K562 (cell line): ENCODE data around the gene NUBPL. TPM values are rescaled to one million over a fixed set of nuclear protein-coding genes. Genes with fewer than 3 reads are reported as not detected.

Experiments
- ATAC-seq: fragments of 200-7000 bp; cut with Tn5 transposase; 3 replicates; pipeline ENCODE4 v1.9.1; 2020; ENCODE audit warnings: moderate library complexity
- BruUV-seq: library from RNA; stranded (reverse); fragments of 400-500 nt; replicated peaks from 2 replicates; lab custom pipeline; 2021; lab: Mats Ljungman, UMichigan
- CTCF ChIA-PET: fragments of 300-600 bp; formaldehyde crosslinking; extraction: SDS; loops from one replicate; lab custom pipeline; 2021; ENCODE audit warnings: low intra/inter-chr PET ratio; lab: Yijun Ruan, JAX
- POLR2A ChIA-PET: fragments of 300-600, 350-650 bp; sonication (Branson Sonifier 250); formaldehyde crosslinking; extraction: SDS; loops from one replicate; lab custom pipeline; 2021; ENCODE audit warnings: antibody characterized with exemption, inconsistent platforms; lab: Yijun Ruan, JAX
- DNase-seq, 4 experiments: peaks; one replicate each; pipeline versions ENCODE4 v3.0.0 to v3.0.0-alpha.2; 2011 to 2018; ENCODE audit warnings: low spot score in 3 of 4, mixed read lengths in 3 of 4; ENCODE audit errors: extremely low read depth in 1 of 4
- FAIRE-seq: peaks from 2 replicates; lab custom pipeline; 2011; peaks lifted over from hg19 to GRCh38; lab: Jason Lieb, UNC
- H2AFZ ChIP-seq: 2 replicates; pipeline ENCODE4 v1.6.0; 2011; ENCODE audit warnings: low read depth, low read length, control low read depth, inconsistent platforms
- H3K27ac ChIP-seq: fragments of 200-600 bp; 3 replicates; pipeline ENCODE4 v1.8.0; 2011; ENCODE audit warnings: low read depth, mild to moderate bottlenecking, control low read depth, inconsistent platforms, low read length, moderate library complexity, mixed read lengths; ENCODE audit errors: extremely low read depth
- H3K27me3 ChIP-seq, 2 experiments: fragments of 300-600 bp in 1 of 2; 2 replicates in 1 of 2; 3 replicates in 1 of 2; pipeline versions ENCODE4 v1.6.0 to v1.8.0; 2011; ENCODE audit warnings: inconsistent platforms in 2 of 2, low read length in 2 of 2, mild to moderate bottlenecking in 1 of 2, mixed read lengths in 1 of 2, moderate library complexity in 1 of 2; ENCODE audit not compliant: control insufficient read depth in 2 of 2, insufficient read depth in 2 of 2
- H3K36me3 ChIP-seq: fragments of 300-600 bp; 3 replicates; pipeline ENCODE4 v1.8.0; 2011; ENCODE audit warnings: mild to moderate bottlenecking, low read length, inconsistent platforms; ENCODE audit not compliant: control insufficient read depth, insufficient read depth
- H3K4me1 ChIP-seq, 2 experiments: fragments of 200-600 bp in 1 of 2; replicated peaks in 1 of 2; 2 replicates in 1 of 2; 3 replicates in 1 of 2; pipeline versions ENCODE4 v1.5.1 to v1.8.0; 2011; ENCODE audit warnings: inconsistent platforms in 2 of 2, low read length in 2 of 2, mild to moderate bottlenecking in 1 of 2, mixed read lengths in 1 of 2, moderate library complexity in 1 of 2; ENCODE audit not compliant: control insufficient read depth in 2 of 2, insufficient read depth in 2 of 2
- H3K4me2 ChIP-seq: 2 replicates; pipeline ENCODE4 v1.6.1; 2011; ENCODE audit warnings: low read length, control low read depth, inconsistent platforms, mixed read lengths; ENCODE audit not compliant: insufficient read depth
- H3K4me3 ChIP-seq: fragments of 200-600 bp; sonication (generic), shearing (Covaris generic); 2 replicates; pipeline ENCODE4 v1.5.1; 2016; ENCODE audit warnings: control low read depth, inconsistent platforms
- H3K79me2 ChIP-seq: fragments of 200-600 bp; 3 replicates; pipeline ENCODE4 v1.8.0; 2011; ENCODE audit warnings: low read length, inconsistent platforms; ENCODE audit not compliant: control insufficient read depth, insufficient read depth
- H3K9ac ChIP-seq, 2 experiments: 2 replicates each; pipeline versions ENCODE4 v1.6.0 to v1.6.1; 2011; ENCODE audit warnings: low read depth in 2 of 2, low read length in 2 of 2, control low read depth in 1 of 2, inconsistent platforms in 1 of 2, mild to moderate bottlenecking in 1 of 2, mixed read lengths in 1 of 2; ENCODE audit not compliant: insufficient read depth in 1 of 2
- H3K9me1 ChIP-seq: one replicate; pipeline ENCODE4 v1.6.0; 2011; ENCODE audit warnings: inconsistent platforms, mild to moderate bottlenecking, low read length, moderate library complexity; ENCODE audit not compliant: control insufficient read depth, insufficient read depth
- H3K9me3 ChIP-seq: replicated peaks from 2 replicates; pipeline ENCODE4 v1.5.1; 2011; ENCODE audit warnings: low read depth, low read length, inconsistent platforms; ENCODE audit not compliant: control insufficient read depth, insufficient read depth
- H4K20me1 ChIP-seq: replicated peaks from 2 replicates; pipeline ENCODE4 v1.6.1; 2011; ENCODE audit warnings: low read length, inconsistent platforms, mixed read lengths; ENCODE audit not compliant: control insufficient read depth, insufficient read depth
- DIDO1 ChIP-seq: fragments of 450-650 bp; IDR thresholded peaks from 2 replicates; pipeline ENCODE4 v1.6.1; 2016; ENCODE audit warnings: low read depth, missing biosample characterization, missing genetic modification characterization
- NFYB ChIP-seq: IDR thresholded peaks from 2 replicates; pipeline ENCODE4 v1.6.1; 2011; ENCODE audit warnings: mild to moderate bottlenecking, moderate library complexity; ENCODE audit not compliant: insufficient read length; ENCODE audit errors: extremely low read depth
- RUNX1 ChIP-seq: sonication (generic); IDR thresholded peaks from 2 replicates; pipeline ENCODE4 v1.6.1; 2016; ENCODE audit warnings: antibody characterized with exemption, low read depth
- WGBS: fragments of 100-300 bp; shearing (Covaris generic); methylation state at CpG from one replicate; pipeline ENCODE4 v1.1.6; 2016; ENCODE audit warnings: low coverage, mixed read lengths; ENCODE audit not compliant: insufficient coverage; ENCODE audit errors: missing lambda C conversion rate; 5-methylcytosine and 5-hydroxymethylcytosine counted together
- in situ Hi-C: fragments of 300-500 bp; cut with MboI; formaldehyde crosslinking; loops from 4 replicates; pipeline ENCODE4 v1.15.0; 2018; ENCODE audit warnings: inconsistent platforms, mixed read lengths
- intact Hi-C: fragments of 100-400 bp; cut with micrococcal nuclease; formaldehyde crosslinking; loops from 2 replicates; pipeline ENCODE4 v1.14.2; 2022
- polyA plus RNA-seq, 8 experiments: library from polyadenylated mRNA; depleted of rRNA in 4 of 8; stranded (reverse) in 5 of 8; unstranded in 3 of 8; fragments of >200 nt; fragmentation: Nextera tagmentation in 2 of 8; fragmentation: Illumina TruSeq in 1 of 8; extraction: Ambion mirVana in 2 of 8; extraction: Trizol in 1 of 8; gene quantifications; 2 replicates each; pipeline versions ENCODE4 v1.2.1 to v1.2.3, GENCODE V29; 2011 to 2014; ENCODE audit warnings: inconsistent platforms in 1 of 8, missing spikeins in 1 of 8
- total RNA-seq, 7 experiments: library from RNA; depleted of rRNA in 6 of 7; stranded (reverse); fragments of >200 nt in 6 of 7; fragmentation: Illumina TruSeq in 2 of 7; extraction: Trizol in 2 of 7; gene quantifications; 2 replicates each; pipeline versions ENCODE4 v1.2.1 to v1.2.3, GENCODE V29; 2011 to 2021; ENCODE audit warnings: low replicate concordance in 1 of 7
- TF ChIP-seq, protein P1 (sequence below): sonication (generic); formaldehyde crosslinking; IDR thresholded peaks from 2 replicates; pipeline ENCODE4 v1.8.0; 2022; ENCODE audit warnings: missing genetic modification reagents, mild to moderate bottlenecking, borderline replicate concordance
- TF ChIP-seq, protein P2 (sequence below): fragments of 250-450 bp; sonication (Bioruptor Pico); IDR thresholded peaks from 2 replicates; pipeline ENCODE4 v1.4.0; 2020; ENCODE audit warnings: mild to moderate bottlenecking, moderate library complexity, borderline replicate concordance

The NUBPL gene
- total and polyA plus RNA-seq, 9 of the 15 experiments (the other 6 are each of a cell fraction or from before 2014, with no cell fraction given): 3.2 to 8.7 (median 6.1) TPM

DNA sequence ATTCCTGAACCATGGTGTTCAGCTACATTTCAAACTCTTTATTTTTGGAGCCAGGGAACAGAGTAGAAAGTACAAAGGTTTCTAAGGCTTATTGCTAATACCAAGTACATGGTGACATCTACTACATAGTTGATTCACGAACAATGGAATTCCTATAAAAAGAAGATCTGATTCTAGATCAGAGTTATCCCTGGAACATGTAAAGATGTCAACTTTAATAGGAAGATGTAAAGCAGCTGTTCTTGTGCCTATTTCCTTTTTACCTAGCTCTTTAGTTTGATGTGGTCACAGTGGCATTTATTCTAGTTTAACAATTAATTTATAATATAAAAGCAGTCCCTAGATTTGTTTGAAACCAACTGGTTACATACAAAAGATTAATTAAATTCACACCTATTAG, 99.5 kb downstream of the NUBPL start (continued):
- TF ChIP-seq, protein P1, sequence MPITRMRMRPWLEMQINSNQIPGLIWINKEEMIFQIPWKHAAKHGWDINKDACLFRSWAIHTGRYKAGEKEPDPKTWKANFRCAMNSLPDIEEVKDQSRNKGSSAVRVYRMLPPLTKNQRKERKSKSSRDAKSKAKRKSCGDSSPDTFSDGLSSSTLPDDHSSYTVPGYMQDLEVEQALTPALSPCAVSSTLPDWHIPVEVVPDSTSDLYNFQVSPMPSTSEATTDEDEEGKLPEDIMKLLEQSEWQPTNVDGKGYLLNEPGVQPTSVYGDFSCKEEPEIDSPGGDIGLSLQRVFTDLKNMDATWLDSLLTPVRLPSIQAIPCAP (CRISPR knock-in tag): no peak
- no peak for TF ChIP-seq NFYB
- TF ChIP-seq, all 486 proteins: peak for 0

DNA sequence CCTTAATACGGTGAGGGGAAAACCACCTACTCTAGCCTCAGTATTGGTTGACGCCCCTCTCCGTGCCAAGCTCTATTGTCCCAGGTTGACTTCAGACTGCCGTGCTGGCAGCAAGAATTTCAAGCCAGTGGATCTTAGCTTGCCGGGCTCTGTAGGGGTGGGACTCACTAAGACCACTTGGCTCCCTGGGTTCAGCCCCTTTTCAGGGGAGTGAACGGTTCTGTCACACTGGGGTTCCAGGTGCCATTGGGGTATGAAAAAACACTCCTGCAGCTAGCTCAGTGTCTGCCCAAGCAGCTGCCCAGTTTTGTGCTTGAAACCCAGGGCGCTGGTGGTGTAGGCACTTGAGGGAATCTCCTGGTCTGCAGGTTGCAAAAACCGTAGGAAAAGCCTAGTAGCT, 107.1 kb downstream of the NUBPL start:
- POLR2A ChIA-PET: no interaction called here
- H3K36me3 ChIP-seq: no peaks in the 10 kb centered on the region
- no peak overlapping the region for H3K4me2 ChIP-seq
- no peak overlapping the region for H3K4me3 ChIP-seq
- no peak for TF ChIP-seq RUNX1
- TF ChIP-seq, protein P2, sequence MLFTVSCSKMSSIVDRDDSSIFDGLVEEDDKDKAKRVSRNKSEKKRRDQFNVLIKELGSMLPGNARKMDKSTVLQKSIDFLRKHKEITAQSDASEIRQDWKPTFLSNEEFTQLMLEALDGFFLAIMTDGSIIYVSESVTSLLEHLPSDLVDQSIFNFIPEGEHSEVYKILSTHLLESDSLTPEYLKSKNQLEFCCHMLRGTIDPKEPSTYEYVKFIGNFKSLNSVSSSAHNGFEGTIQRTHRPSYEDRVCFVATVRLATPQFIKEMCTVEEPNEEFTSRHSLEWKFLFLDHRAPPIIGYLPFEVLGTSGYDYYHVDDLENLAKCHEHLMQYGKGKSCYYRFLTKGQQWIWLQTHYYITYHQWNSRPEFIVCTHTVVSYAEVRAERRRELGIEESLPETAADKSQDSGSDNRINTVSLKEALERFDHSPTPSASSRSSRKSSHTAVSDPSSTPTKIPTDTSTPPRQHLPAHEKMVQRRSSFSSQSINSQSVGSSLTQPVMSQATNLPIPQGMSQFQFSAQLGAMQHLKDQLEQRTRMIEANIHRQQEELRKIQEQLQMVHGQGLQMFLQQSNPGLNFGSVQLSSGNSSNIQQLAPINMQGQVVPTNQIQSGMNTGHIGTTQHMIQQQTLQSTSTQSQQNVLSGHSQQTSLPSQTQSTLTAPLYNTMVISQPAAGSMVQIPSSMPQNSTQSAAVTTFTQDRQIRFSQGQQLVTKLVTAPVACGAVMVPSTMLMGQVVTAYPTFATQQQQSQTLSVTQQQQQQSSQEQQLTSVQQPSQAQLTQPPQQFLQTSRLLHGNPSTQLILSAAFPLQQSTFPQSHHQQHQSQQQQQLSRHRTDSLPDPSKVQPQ (CRISPR knock-in tag): no peak
- no peak for TF ChIP-seq DIDO1 (tag)
- ATAC-seq: no peak
- no peak for DNase-seq
- CTCF ChIA-PET: no interaction called here
- no peak for FAIRE-seq
- no peak overlapping the region for H3K9ac ChIP-seq
- BruUV-seq: no TSS peak
- no peaks in the 10 kb centered on the region for H3K9me1 ChIP-seq
- H3K27ac ChIP-seq: no peak overlapping the region
- intact Hi-C loops: no loop called here
- no peaks in the 10 kb centered on the region for H3K27me3 ChIP-seq
- H3K9me3 ChIP-seq: no peaks in the 10 kb centered on the region
- H2AFZ ChIP-seq: no peak overlapping the region
- no peaks in the 10 kb centered on the region for H3K4me1 ChIP-seq
- 22% methylated on average over 7 of the region's 8 CpGs for WGBS
- no peaks in the 10 kb centered on the region for H3K79me2 ChIP-seq
- in situ Hi-C loops: no loop called here
- H4K20me1 ChIP-seq: no peaks in the 10 kb centered on the region
